Measurements from ENCODE around the gene ABTB1. TPM values are rescaled to one million over a fixed set of nuclear protein-coding genes. Genes with fewer than 3 reads are reported as not detected.

Gene ABTB1
- total RNA-seq, 2 experiments from 2014 or later, result 4.4 to 14.5 TPM

DNA sequence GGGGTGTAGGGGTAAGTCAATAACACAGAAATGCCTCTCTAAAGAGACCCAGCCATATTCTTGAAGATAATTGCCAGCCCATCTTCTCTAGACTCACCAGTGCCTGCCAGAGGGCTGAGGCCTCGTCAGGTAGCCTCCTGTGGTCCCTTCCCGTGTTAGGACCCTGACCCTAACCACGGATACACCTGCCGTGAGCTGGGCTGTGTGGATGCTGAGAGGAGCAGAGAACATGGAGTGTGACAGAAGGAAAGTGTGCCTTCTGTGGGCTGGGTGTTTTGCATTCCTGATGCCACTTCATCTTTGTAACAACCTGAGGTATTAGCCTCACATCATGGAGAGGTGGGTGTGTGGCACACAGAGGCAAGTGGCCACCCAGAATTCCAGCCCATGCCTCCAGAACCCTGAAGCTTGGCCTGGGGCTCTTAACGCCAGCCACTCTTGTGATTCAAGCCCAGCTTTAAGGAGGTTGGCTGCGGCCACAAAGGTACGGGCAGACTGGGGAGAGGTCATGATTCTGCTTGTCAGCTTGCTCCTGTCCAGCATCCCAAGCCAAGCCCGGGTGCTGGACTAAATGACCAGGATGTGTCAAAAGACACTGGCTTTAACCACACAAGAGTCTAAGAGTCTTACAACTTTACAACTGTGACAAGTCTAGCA, 21.1 kb upstream of the ABTB1 start:
- DNase-seq (ENCODE audit: low spot score), result no peak
- Histone ChIP-seq H3K9me3 (ENCODE audit: low read length) (no peaks in the 10 kb centered on the region), H3K36me3 (ENCODE audit: insufficient read depth, low read length) (0 out of 2 replicates have a peak, but pooled peaks cover 2% of the 10 kb centered on the region), H3K4me1 (ENCODE audit: insufficient read depth, low read length, poor library complexity, severe bottlenecking) (no peaks in the 10 kb centered on the region), H3K27ac (ENCODE audit: low read depth, low read length, poor library complexity, severe bottlenecking) (no peak overlapping the region), H3K9me2 (ENCODE audit: insufficient read depth, low read length) (no peaks in the 10 kb centered on the region), H3K4me2 (ENCODE audit: low read length) (no peak overlapping the region), H3K79me2 (ENCODE audit: insufficient read depth, low read depth, low read length) (no peaks in the 10 kb centered on the region), H4K20me1 (ENCODE audit: insufficient read depth, low read length) (no peaks in the 10 kb centered on the region), H2AFZ (ENCODE audit: low read length) (no peak overlapping the region), H3K4me3 (ENCODE audit: low read depth, low read length, poor library complexity, severe bottlenecking) (no peak overlapping the region)
- CTCF ChIA-PET (ENCODE audit: unreplicated experiment), result no interaction called here
- TF ChIP-seq EZH2phosphoT487 (IDR thresholded peaks at IDR 0.05; ENCODE audit: borderline replicate concordance, low read depth, low read length), result no peak
- TF ChIP-seq, protein P1, sequence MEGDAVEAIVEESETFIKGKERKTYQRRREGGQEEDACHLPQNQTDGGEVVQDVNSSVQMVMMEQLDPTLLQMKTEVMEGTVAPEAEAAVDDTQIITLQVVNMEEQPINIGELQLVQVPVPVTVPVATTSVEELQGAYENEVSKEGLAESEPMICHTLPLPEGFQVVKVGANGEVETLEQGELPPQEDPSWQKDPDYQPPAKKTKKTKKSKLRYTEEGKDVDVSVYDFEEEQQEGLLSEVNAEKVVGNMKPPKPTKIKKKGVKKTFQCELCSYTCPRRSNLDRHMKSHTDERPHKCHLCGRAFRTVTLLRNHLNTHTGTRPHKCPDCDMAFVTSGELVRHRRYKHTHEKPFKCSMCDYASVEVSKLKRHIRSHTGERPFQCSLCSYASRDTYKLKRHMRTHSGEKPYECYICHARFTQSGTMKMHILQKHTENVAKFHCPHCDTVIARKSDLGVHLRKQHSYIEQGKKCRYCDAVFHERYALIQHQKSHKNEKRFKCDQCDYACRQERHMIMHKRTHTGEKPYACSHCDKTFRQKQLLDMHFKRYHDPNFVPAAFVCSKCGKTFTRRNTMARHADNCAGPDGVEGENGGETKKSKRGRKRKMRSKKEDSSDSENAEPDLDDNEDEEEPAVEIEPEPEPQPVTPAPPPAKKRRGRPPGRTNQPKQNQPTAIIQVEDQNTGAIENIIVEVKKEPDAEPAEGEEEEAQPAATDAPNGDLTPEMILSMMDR (conservative IDR thresholded peaks at IDR 0.05; ENCODE audit: low read length), result no peak
- intact Hi-C loops (cut with micrococcal nuclease; ENCODE audit: unreplicated experiment), result loop anchor here (1.0 to 2.0 kb wide), 3 partner anchors 181 to 320 kb away; no protein-coding TSS in a partner anchor
- POLR2A ChIA-PET, result interaction anchor here (0.6 kb wide), 1 partner anchor 14 kb away, joined by 4 read pairs; no protein-coding TSS in a partner anchor
- no TSS peak for BruUV-seq (replicated peaks)

GRCh38 chr3:127652246-127652995, 20.3 kb upstream of the ABTB1 start:
- H2AFZ ChIP-seq (ENCODE audit: low read length), result no peak overlapping the region
- CTCF ChIA-PET (ENCODE audit: unreplicated experiment), result no interaction called here

More at GRCh38 chr3:127652246-127652995, 20.3 kb upstream of the ABTB1 start:
- H3K4me1 ChIP-seq (ENCODE audit: insufficient read depth, low read length, poor library complexity, severe bottlenecking), result no peaks in the 10 kb centered on the region
- H3K9me3 ChIP-seq (ENCODE audit: low read length), result no peaks in the 10 kb centered on the region
- H3K4me2 ChIP-seq (ENCODE audit: low read length), result no peak overlapping the region
- peak; percentile 49 for DNase-seq (ENCODE audit: low spot score)
- POLR2A ChIA-PET, result interaction anchor here (0.6 kb wide), 1 partner anchor 188 kb away, joined by 3 read pairs; no protein-coding TSS in a partner anchor
- no peak overlapping the region for H3K4me3 ChIP-seq (ENCODE audit: low read depth, low read length, poor library complexity, severe bottlenecking)
- H3K36me3 ChIP-seq (ENCODE audit: insufficient read depth, low read length), result no peaks in the 10 kb centered on the region
- H3K9me2 ChIP-seq (ENCODE audit: insufficient read depth, low read length), result no peaks in the 10 kb centered on the region
- H3K27ac ChIP-seq (ENCODE audit: low read depth, low read length, poor library complexity, severe bottlenecking), result no peak overlapping the region
- TF ChIP-seq, protein P1 (conservative IDR thresholded peaks at IDR 0.05; ENCODE audit: low read length), result peak; percentile 83
- TF ChIP-seq EZH2phosphoT487 (IDR thresholded peaks at IDR 0.05; ENCODE audit: borderline replicate concordance, low read depth, low read length), result no peak
- no peaks in the 10 kb centered on the region for H3K79me2 ChIP-seq (ENCODE audit: insufficient read depth, low read depth, low read length)
- no TSS peak for BruUV-seq (replicated peaks)
- no peaks in the 10 kb centered on the region for H4K20me1 ChIP-seq (ENCODE audit: insufficient read depth, low read length)
- intact Hi-C loops (cut with micrococcal nuclease; ENCODE audit: unreplicated experiment), result loop anchor here (1.0 to 2.0 kb wide), 3 partner anchors 180 to 319 kb away; no protein-coding TSS in a partner anchor

Data from OCI-LY7 (cell line).